Stomach (tissue), 4 donors: ENCODE measurements around the gene NUP98.

Experiments used
- POLR2A ChIP-seq, 4 donors: fragments of 450-650 bp; IDR thresholded peaks; one replicate each; pipeline ENCODE4 v1.6.1; 2016; ENCODE audit warnings: antibody characterized with exemption in 4 of 4, control low read depth in 2 of 4, mild to moderate bottlenecking in 1 of 4, moderate library complexity in 1 of 4
- TF ChIP-seq, protein P1 (sequence below), 7 experiments: fragments of 450-650 bp in 4 of 7; fragments of 200-600 bp in 3 of 7; sonication (generic) in 3 of 7; IDR thresholded peaks; one replicate each; pipeline ENCODE4 v1.5.1; 2016 to 2019; ENCODE audit warnings: antibody characterized with exemption in 7 of 7, control low read depth in 2 of 7, mild to moderate bottlenecking in 1 of 7

DNA sequence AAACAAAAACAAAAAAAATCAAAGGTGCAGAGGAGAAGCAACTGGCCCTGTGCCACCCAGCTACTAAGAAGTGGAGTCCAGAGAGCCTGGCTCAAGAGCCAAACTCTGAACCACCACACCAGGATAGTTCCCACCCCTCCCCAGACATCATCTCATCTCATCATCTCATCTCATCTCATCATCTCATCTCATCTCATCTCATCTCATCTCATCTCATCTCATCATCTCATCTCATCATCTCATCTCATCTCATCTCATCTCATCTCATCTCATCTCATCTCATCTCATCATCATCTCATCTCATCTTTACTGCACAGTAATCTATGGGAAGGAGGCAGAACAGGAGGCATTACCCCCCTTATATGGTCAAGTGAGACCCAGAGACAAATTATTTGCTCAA, 134.5 kb downstream of the NUP98 start:
- TF ChIP-seq, protein P1, sequence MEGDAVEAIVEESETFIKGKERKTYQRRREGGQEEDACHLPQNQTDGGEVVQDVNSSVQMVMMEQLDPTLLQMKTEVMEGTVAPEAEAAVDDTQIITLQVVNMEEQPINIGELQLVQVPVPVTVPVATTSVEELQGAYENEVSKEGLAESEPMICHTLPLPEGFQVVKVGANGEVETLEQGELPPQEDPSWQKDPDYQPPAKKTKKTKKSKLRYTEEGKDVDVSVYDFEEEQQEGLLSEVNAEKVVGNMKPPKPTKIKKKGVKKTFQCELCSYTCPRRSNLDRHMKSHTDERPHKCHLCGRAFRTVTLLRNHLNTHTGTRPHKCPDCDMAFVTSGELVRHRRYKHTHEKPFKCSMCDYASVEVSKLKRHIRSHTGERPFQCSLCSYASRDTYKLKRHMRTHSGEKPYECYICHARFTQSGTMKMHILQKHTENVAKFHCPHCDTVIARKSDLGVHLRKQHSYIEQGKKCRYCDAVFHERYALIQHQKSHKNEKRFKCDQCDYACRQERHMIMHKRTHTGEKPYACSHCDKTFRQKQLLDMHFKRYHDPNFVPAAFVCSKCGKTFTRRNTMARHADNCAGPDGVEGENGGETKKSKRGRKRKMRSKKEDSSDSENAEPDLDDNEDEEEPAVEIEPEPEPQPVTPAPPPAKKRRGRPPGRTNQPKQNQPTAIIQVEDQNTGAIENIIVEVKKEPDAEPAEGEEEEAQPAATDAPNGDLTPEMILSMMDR (IDR thresholded peaks at IDR 0.05), result no peak
- no peak for TF ChIP-seq POLR2A (IDR thresholded peaks at IDR 0.05)
